Activated naive CD4-positive, alpha-beta T cell treated with anti-CD3 and anti-CD28 coated beads, Interleukin-2, amount 10 ng/mL, durations not matched to agents 7 days and 5 days (primary cell): ENCODE data around the gene GNG7.
"Not testable (repeated sequence)": the region's sequence is repeated elsewhere in the genome, so short reads cannot be mapped to it uniquely, and the experiment has no call there.

Experiments used
- CTCF ChIA-PET: fragments of 350-600 bp; sonication (Branson Sonifier 250); formaldehyde crosslinking; loops from one replicate; lab custom pipeline; 2021; ENCODE audit warnings: antibody characterized with exemption; lab: Charles Lee
- DNase-seq: peaks from one replicate; pipeline ENCODE4 v3.0.0-alpha.2; 2020
- H3K27ac Mint-ChIP-seq: one replicate; pipeline ENCODE4 v1.8.0; 2021; ENCODE audit warnings: mild to moderate bottlenecking, moderate library complexity, mixed read lengths
- H3K27me3 Mint-ChIP-seq: one replicate; pipeline ENCODE4 v1.8.0; 2021; ENCODE audit warnings: mild to moderate bottlenecking, mixed read lengths
- H3K36me3 Mint-ChIP-seq: one replicate; pipeline ENCODE4 v1.8.0; 2021; ENCODE audit warnings: mixed read lengths
- H3K4me1 Mint-ChIP-seq: one replicate; pipeline ENCODE4 v1.8.0; 2021; ENCODE audit warnings: mixed read lengths
- H3K4me3 Mint-ChIP-seq: one replicate; pipeline ENCODE4 v1.8.0; 2021; ENCODE audit warnings: mild to moderate bottlenecking, moderate library complexity, mixed read lengths
- H3K9me3 Mint-ChIP-seq: one replicate; pipeline ENCODE4 v1.8.0; 2021; ENCODE audit warnings: mixed read lengths

GNG7 gene

GRCh38 chr19:2553510-2553909, 149.0 kb downstream of the GNG7 start:
- Mint-ChIP-seq H3K4me1 (peaks cover 59% of the 10 kb centered on the region), H3K27ac (no peak overlapping the region), H3K27me3 (no peaks in the 10 kb centered on the region), H3K9me3 (peaks cover 3% of the 10 kb centered on the region), H3K4me3 (no peak overlapping the region), H3K36me3 (no peaks in the 10 kb centered on the region)
- CTCF ChIA-PET, result interaction anchor here (0.9 to 1.5 kb wide), 3 partner anchors 9 to 83 kb away, joined by 3 to 5 read pairs (median 3); partner anchors contain the start of gene GADD45B
- no peak for DNase-seq

GRCh38 chr19:2552859-2553258, 149.6 kb downstream of the GNG7 start:
- peak overlapping the region; percentile 96 for H3K27ac Mint-ChIP-seq
- peaks cover 52% of the 10 kb centered on the region for H3K4me1 Mint-ChIP-seq
- peaks cover 3% of the 10 kb centered on the region for H3K9me3 Mint-ChIP-seq
- peak overlapping the region; percentile 68 for H3K4me3 Mint-ChIP-seq
- H3K36me3 Mint-ChIP-seq, result no peaks in the 10 kb centered on the region
- H3K27me3 Mint-ChIP-seq, result no peaks in the 10 kb centered on the region
- CTCF ChIA-PET, result interaction anchor here (0.6 to 1.5 kb wide), 3 partner anchors 34 to 84 kb away, joined by 3 to 5 read pairs (median 3); partner anchors contain the start of gene GADD45B
- DNase-seq, result peak; percentile 80

DNA sequence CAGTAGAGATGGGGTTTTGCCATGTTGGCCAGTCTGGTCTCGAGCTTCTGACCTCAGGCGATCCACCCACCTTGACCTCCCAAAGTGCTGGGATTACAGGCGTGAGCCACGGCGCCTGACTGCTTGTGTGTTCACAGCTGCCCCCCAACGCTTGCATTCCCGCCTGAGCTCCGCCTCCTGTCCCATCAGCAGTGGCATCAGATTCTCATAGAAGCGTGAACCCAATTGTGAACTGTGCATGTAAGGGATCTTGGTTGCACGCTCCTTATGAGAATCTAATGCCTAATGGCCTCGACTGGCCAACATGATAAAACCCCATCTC, 150.7 kb downstream of the GNG7 start:
- DNase-seq, result no peak
- CTCF ChIA-PET, result interaction anchor here (1.5 kb wide), 1 partner anchor 85 kb away, joined by 3 read pairs; no protein-coding TSS in a partner anchor
- H3K27ac Mint-ChIP-seq, result peak overlapping the region; percentile 64
- peaks cover under 1% of the 10 kb centered on the region for H3K9me3 Mint-ChIP-seq
- H3K4me3 Mint-ChIP-seq, result no peak overlapping the region
- H3K27me3 Mint-ChIP-seq, result no peaks in the 10 kb centered on the region
- no peaks in the 10 kb centered on the region for H3K36me3 Mint-ChIP-seq
- peaks cover 50% of the 10 kb centered on the region for H3K4me1 Mint-ChIP-seq

DNA sequence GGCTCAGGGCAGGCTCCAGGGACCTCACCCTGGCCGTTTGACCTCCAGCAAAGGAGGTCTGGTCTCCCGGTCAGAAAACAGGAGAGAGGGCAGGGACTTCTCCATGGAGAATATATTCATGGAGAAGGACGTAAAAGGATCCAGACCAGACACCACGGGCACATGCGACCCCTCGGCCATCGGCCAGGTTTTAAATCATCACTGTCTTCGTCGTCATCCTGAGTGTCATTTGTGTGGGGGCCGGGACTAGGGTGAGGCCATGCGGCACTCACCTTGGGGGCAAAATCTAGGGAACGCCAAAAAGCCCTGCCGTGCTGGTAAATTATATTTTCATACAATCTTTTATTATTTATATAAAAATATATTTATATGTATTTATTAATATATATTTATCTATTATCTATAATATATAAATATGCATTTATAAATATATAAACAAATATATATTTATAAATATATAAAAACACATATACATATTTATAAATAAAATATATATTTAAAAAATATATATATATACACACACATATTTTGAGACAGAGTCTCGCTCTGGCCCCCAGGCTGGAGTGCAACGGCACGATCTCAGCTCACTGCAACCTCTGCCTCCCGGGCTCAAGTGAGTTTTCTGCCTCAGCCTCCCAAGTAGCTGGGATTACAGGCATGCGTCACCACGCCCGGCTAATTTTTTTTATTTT, 151.2 kb downstream of the GNG7 start:
- CTCF ChIA-PET, result no interaction called here
- peaks cover 49% of the 10 kb centered on the region for H3K4me1 Mint-ChIP-seq
- no peak overlapping the region for H3K4me3 Mint-ChIP-seq
- H3K36me3 Mint-ChIP-seq, result no peaks in the 10 kb centered on the region
- H3K27me3 Mint-ChIP-seq, result no peaks in the 10 kb centered on the region
- no peak for DNase-seq
- H3K27ac Mint-ChIP-seq, result peak overlapping the region; percentile 15
- no peaks in the 10 kb centered on the region for H3K9me3 Mint-ChIP-seq

DNA sequence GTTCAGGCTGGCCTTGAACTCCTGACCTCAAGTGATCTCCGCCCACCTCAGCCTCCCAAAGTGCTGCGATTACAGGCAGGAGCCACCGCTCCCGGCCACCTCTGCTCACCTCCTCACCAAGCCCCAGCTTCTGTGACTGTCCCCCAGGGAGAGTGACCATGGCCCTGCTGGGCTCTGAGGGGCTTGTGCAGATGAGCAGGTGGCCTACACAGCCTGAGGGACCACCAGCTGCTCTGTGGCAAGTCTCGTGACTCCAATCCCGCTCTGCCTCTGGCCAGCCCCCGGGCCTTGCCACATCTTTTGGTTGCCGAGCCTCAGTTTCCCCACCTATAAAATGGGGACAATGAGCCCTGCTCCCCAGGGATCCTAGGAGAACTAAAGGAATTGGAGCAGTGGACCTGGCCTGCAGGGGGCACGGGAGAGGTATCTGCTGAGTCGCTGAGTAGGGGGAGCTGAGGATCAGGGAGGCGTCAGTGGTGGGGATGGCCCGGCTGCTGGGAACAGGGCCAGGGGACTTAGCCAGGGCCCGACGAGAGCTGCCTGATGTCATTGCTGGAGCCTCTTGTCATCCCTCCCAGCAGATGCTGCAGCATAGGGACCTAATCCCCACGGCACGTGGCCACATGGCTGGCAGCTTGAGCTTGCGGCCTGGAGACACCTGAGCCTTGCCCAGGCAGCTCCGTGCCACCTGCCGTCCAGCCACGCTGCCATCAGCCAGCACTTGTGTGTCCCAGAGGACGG, 151.9 kb downstream of the GNG7 start:
- CTCF ChIA-PET, result interaction anchor here (0.7 kb wide), 1 partner anchor 75 kb away, joined by 4 read pairs; the partner anchor contains the start of gene GADD45B
- Mint-ChIP-seq H3K9me3 (no peaks in the 10 kb centered on the region), H3K4me3 (no peak overlapping the region), H3K4me1 (peaks cover 51% of the 10 kb centered on the region), H3K27me3 (no peaks in the 10 kb centered on the region), H3K27ac (no peak overlapping the region), H3K36me3 (no peaks in the 10 kb centered on the region)
- DNase-seq, result no peak

GRCh38 chr19:2549701-2550191, 152.7 kb downstream of the GNG7 start:
- no peak for DNase-seq
- no peaks in the 10 kb centered on the region for H3K27me3 Mint-ChIP-seq
- H3K4me3 Mint-ChIP-seq, result no peak overlapping the region
- CTCF ChIA-PET, result no interaction called here
- no peak overlapping the region for H3K27ac Mint-ChIP-seq
- peaks cover 50% of the 10 kb centered on the region for H3K4me1 Mint-ChIP-seq
- no peaks in the 10 kb centered on the region for H3K36me3 Mint-ChIP-seq
- no peaks in the 10 kb centered on the region for H3K9me3 Mint-ChIP-seq

DNA sequence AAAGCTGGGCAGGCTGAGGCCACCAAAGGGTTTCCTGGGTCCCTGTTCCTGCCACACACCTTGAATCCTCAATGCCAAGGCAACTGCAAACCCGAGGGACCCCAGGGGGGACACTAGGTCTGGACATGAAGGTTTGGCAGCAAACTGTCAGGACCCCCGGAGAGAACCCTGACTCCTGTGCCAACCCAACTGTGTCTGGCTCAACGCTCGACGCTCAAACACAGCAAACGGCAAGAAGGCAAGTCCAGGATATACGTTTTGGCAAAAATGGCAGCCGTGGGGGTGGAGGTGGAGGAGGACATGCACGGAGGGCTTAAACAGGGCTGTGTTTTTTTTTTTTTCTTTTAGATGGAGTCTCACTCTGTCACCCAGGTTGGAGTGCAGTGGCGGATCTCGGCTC, 153.5 kb downstream of the GNG7 start:
- Mint-ChIP-seq H3K27me3 (no peaks in the 10 kb centered on the region), H3K36me3 (no peaks in the 10 kb centered on the region), H3K4me3 (no peak overlapping the region), H3K4me1 (peaks cover 58% of the 10 kb centered on the region), H3K27ac (peak overlapping the region; percentile 45), H3K9me3 (no peaks in the 10 kb centered on the region)
- CTCF ChIA-PET, result no interaction called here
- no peak for DNase-seq

GRCh38 chr19:2547721-2548120, 154.8 kb downstream of the GNG7 start:
- Mint-ChIP-seq H3K4me3 (no peak overlapping the region), H3K4me1 (peaks cover 66% of the 10 kb centered on the region), H3K36me3 (no peaks in the 10 kb centered on the region), H3K27ac (no peak overlapping the region), H3K9me3 (no peaks in the 10 kb centered on the region), H3K27me3 (no peaks in the 10 kb centered on the region)
- CTCF ChIA-PET, result no interaction called here
- DNase-seq, result no peak

- Mint-ChIP-seq H3K4me1 (peaks cover 66% of the 10 kb centered on the region), H3K9me3 (no peaks in the 10 kb centered on the region), H3K36me3 (no peaks in the 10 kb centered on the region), H3K27me3 (no peaks in the 10 kb centered on the region), H3K4me3 (no peak overlapping the region), H3K27ac (no peak overlapping the region)
- CTCF ChIA-PET, result no interaction called here
- DNase-seq, result no peak
Observed at GRCh38 chr19:2547033-2547680, 155.3 kb downstream of the GNG7 start.

DNA sequence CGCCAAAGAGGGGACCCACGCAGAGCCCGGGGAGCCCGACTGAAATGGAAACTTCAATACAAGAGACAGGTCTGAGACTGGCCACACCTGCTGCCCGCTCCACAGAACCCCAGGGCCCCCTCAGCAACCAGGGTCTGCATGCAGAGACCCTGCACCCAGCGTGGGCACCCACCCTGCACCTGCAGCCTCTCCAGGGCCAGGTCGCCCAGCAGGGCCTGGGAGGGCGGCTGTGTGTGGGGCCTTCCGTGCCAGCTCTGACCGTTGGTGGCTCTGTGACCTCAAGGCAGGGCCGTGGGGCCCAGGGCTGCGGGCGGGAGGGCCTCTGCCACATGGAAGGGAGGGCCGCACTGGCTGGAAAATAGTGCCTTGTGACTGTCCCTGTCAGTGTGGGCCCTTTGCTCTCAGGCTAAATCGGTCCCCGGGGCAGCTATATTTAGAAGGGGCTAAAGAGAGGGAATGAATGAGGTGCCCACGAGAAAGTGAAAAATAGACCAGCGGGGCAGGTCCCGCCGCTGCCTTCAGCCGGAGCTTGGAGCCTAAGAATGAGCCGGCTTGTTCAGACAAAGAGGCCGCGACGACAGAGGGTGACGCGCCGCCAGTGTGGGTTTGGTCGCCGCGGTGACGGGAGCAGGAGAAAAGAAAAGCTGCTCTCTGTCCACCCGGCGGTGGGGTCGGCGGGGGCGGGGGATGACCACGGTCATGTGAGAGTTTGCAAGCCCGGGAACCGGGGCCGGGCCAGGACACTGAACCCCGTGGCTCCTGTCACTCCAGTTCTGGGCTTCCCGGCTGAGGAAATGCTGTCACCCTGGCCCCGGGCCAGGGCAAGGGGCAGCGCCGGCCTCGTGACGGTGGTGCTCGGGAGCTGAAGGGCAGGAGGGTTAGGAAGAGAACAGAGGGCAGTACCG, 156.1 kb downstream of the GNG7 start:
- peaks cover 63% of the 10 kb centered on the region for H3K4me1 Mint-ChIP-seq
- no peak overlapping the region for H3K4me3 Mint-ChIP-seq

GRCh38 chr19:2545416-2546127, 156.9 kb downstream of the GNG7 start:
- H3K9me3 Mint-ChIP-seq, CTCF ChIA-PET, H3K27ac Mint-ChIP-seq, H3K36me3 Mint-ChIP-seq, H3K27me3 Mint-ChIP-seq, DNase-seq, H3K4me3 Mint-ChIP-seq: not testable (repeated sequence)
- peaks cover 55% of the 10 kb centered on the region for H3K4me1 Mint-ChIP-seq

More for the DNA sequence above, 156.1 kb downstream of the GNG7 start:
- H3K27ac Mint-ChIP-seq, result no peak overlapping the region
- no peaks in the 10 kb centered on the region for H3K9me3 Mint-ChIP-seq
- H3K36me3 Mint-ChIP-seq, result no peaks in the 10 kb centered on the region
- no peaks in the 10 kb centered on the region for H3K27me3 Mint-ChIP-seq
- CTCF ChIA-PET, result no interaction called here
- no peak for DNase-seq

DNA sequence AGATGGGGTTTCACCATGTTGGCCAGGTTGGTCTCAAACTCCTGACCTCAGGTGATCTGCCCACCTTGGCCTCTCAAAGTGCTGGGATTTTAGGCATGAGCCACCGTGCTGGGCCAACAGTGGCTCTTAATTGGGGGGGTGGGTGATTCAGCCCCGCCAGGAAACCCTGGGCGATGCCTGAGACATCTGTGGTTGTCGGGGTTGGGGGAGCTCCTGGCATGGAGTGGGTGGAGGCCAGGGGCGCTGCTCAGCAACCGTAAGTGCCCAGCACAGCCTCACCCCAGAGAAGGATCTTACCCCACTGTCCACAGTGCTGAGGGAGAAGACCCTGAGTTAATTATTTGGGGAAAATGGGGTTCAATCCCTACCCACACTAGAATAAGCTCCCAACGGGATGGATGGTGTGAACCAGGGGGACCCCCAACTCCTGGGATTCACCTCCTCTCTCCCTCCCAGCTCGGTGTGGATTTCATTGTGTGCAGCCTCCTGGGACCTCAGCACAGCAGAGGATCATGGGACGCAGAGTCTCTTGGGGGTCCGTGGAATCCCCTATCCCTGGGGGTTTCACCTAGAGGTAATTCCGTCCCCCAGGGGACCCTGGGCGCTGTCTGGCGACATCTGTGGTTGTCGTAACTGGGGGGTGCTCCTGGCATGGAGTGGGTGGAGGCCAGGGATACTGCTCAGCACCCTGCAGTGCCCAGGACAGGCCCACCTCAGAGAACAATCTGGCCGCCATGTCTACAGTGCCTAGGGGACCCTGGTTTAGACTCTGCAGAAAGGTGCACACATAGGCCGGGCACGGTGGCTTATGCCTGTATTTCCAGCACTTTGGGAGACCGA, 157.7 kb downstream of the GNG7 start:
- CTCF ChIA-PET, result interaction anchor here (1.3 to 1.9 kb wide), 3 partner anchors 66 to 69 kb away, joined by 3 to 5 read pairs (median 3); partner anchors contain the start of gene GADD45B
- Mint-ChIP-seq H3K27ac (no peak overlapping the region), H3K27me3 (peaks cover under 1% of the 10 kb centered on the region), H3K4me3 (no peak overlapping the region), H3K4me1 (peaks cover 53% of the 10 kb centered on the region), H3K9me3 (no peaks in the 10 kb centered on the region), H3K36me3 (no peaks in the 10 kb centered on the region)
- no peak for DNase-seq
